Ureter (tissue), 1 donor: ENCODE measurements around the gene CEND1. TPM values are rescaled to one million over a fixed set of nuclear protein-coding genes. Genes with fewer than 3 reads are reported as not detected.

Experiments used
- DNase-seq: peaks from one replicate; pipeline ENCODE4 v3.0.0-alpha.2; 2020; ENCODE audit warnings: low spot score
- total RNA-seq: library from RNA; stranded (reverse); gene quantifications from one replicate; pipeline ENCODE4 v1.2.4, GENCODE V29; 2023
- donor health status: DM: yes; HTN: yes; CAD: no.

Gene CEND1
- total RNA-seq, 1 donor from 2014 or later, result 0.23 TPM

DNA sequence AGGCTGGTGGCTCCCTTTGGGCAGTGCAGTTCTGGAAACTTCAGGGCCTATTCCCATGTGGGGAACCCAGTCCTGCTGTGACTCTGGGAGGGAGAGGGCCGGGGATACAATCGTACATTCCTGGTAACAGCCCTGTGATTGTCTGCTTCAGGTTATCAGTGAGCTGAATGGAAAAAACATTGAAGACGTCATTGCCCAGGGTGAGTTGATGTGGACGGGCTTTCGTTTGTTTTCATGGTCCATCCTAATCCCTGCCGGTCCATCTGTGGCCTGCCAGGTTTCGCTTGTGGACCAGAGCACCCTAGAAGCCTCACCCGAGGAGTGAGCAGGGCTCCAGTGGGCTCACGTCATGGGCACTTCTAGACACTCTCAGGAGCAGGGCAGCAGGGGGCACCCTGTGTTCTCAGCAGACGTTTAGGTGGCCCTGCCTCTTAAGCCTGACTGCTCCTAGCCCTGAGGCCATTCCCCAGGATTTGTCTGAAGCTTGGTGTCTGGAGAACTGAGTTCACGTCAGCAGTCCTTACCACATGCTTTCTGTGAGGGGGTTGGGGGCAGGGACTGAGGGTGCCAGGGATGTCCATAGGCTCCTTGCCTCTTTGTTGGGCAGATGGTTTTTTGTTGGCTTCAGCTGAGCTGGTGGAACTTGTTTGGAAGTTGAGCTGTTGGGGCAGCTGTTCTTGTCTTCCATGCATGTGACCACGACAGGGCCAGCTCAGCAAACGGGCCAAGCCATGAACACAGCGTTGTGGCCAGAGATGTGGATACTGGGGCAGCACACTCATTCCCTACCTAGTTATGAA, 21.8 kb upstream of the CEND1 start:
- DNase-seq, result no peak

DNA sequence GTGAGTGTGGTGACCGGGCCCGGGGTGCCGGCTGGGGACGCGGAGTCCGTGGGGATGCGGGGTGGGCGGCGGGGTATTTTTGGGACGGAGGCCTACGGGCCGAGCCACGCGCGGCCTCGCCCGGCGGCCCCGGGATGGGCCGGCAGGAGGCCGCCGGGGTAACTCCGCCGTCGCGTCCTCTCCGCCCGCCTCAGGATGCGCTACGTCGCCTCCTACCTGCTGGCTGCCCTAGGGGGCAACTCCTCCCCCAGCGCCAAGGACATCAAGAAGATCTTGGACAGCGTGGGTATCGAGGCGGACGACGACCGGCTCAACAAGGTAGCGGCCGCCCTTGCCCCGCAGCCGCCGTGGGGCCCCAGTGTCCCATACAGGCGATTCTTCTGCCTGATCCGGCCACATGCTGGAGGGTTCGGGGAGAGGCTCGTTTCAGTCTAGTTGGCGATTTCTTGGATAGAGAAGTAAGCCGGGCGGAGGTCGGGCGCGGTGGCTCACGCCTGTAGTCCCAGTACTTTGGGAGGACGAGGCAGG, 20.2 kb upstream of the CEND1 start:
- no peak for DNase-seq

DNA sequence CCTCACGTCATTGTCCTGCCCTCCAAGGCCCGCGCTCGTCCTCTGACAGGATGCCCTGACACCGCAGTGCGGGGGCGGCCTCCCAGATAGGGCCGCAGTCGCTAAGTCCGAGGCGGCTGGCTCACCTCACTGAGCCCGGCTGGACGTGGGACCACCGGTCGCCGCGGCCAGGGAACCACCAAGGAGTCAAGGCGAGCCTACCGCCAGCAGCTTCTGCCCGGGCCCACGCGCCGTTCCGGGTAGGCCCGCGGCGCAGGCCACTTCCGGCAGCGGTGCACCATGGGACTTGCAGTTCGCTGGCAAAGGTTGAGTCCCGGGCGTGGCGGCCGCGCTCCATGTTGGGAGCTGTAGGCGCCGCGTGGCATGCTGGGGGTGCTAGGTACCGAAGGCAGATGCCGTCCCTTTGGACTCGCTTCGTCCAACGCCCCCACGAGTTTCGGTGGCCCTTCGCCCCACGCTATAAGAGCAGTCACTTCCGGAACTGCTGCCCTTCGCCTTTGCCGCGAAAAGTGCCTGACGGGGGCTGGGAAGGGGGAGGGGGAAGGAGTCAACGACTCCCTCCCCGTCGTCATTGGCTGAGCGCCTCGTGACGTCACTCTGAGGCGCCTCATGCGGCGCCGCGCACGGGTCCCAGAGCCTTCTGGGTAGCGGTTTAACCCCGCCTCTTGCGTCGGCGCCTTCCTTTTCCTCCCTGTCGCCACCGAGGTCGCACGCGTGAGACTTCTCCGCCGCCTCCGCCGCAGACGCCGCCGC, 19.6 kb upstream of the CEND1 start, which contains the start of gene RPLP2:
Gene RPLP2 (plus strand): TSS at position 681 of the 753 bp plus-strand sequence. CDS start 268 bp downstream, outside the sequence.
- peak; percentile 98 for DNase-seq

DNA sequence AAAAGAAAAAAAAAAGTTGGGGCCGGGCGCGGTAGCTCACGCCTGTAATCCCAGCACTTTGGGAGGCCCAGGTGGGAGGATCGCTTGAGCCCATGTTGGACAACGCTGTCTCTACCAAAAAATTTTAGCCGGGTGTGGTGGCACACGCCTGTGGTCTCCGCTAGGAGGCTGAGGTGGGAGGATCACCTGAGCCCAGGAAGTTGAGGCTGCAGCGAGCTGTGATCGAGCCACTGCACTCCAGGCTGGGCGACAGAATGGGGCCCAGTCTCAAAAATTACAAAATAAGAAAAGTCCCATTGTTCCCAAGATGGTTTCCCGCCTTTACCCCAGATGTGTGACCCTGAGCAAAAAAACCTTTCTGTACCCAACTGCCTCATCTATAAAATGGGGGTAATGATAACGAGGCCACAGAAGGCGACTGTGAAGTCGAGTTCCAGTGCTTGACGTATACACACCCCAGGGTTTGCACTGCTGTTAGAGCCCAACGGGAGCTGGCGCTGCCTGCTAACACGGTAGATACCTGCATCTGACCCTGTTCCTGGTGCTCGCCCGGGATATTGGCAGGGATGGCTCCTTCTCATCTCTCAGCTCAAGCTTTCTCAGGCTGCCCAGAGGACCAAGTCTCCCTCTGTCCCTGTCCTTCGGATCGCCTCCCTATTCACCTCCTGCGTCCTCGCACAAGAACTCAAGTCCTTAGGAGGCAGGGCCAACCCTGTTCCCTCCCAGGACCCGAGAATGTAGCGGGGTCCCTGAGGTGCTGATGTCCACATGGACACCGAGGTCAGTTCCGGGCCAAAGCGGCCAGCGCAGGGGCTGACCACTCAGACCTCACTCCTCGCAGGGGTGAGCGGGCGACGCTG, 18.8 kb upstream of the CEND1 start:
- DNase-seq, result no peak

DNA sequence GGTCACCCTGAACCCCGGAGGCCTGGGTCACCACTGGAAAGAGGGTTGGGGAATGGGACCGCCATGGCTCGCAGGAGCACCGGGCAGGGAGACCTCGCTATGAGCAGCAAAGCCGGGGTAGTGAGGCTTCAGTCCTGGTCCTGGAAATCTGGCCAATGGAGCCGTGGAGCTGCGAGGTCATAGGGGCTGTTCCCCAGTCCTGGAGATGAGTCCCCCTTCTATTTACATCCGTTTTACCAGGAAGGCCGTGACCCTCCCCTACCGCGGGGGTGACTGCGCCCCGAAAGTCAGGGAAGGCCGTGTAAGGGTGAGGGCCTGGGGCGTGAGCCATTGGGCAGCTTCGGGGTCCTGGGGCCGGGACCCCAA, 14.7 kb upstream of the CEND1 start:
- no peak for DNase-seq

DNA sequence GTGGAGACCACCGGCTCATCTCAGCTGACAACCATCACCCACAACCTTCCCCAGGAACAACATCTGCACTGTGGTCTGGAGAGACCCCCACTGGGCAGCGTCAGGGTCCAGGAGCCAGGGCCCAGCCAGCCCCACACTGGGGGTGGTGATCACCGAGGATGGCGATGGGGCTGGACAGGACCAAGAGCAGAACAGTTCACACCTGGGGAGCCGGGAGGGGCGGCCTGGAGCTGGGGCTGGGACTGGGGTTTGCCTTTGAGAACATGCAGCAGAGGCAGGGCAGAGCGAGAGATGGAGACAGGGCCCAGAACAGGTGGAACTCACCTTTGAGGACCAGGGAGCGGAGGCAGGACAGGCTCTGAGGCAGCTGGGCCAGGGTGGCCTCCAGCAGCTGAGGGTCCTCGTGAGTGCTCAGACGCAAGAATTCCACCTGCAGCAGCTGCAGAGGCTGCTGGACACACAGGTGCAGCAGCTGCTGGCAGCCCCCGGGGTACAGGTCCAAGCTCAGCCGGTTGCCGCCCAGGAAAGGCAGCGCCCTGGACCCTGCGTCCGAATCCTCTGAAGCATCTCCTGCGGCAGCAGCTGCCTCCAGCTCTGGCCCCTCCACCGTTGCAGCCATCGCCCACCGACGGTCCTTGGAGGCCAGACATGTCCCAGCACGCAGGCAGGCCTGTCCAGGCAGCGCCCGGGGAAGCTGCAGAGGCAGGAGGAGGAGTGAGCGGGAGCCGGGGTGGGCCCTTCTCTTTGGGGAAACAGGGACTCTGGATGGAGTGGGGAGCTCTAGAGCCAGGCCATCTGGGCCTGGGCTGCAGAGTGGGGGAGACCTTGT, 14.1 kb upstream of the CEND1 start:
- DNase-seq, result peak; percentile 81

DNA sequence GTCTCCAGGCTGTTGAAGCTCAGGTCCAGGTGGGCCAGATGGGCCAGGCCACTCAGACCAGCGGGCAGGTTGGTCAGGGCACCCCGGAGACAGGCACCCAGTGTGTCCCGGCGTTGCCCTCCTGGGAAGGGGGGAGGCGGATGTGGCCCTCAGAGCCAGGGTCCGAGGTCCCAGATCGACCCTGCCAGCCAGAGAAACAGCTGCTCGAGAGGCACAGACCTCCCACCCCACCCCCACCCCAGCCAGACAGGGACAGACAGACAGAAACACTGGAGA, 13.5 kb upstream of the CEND1 start:
- no peak for DNase-seq

DNA sequence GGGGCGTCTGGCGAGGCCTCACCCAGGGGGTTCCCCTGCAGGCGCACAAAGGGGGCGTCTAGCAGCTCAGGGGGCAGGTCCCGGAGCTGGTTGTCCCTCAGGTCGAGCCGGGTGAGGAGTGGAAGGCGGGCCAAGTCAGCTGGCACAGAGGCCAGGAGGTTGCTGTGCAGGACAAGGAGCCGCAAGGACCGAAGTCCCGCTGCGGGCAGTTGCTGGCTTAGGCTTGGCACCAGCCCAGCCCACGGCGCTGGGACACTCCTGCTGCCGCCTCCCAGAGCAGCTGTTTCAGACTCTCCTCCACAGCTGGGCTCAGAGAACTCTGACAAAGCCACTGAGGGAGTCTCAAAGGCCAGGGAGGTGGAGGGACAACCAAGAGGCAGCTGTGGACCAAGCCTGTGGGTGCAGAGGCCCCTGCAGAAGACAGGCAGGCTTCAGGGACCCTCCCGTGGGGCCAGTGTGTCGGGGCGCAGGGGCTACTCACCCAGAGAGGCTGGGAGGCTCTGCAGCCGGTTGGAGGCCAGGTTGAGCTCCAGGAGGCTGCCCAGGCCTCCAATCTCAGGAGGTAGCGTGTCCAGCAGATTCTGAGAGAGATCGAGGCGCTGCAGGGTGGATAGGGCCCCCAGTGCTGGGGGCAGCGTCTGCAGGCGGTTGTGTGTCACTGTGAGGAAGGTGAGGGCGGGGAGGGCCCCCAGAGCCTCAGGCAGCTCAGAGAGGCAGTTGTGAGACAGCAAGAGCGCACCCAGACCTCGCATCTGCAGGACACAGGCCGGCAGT, 13.0 kb upstream of the CEND1 start:
- DNase-seq, result no peak

DNA sequence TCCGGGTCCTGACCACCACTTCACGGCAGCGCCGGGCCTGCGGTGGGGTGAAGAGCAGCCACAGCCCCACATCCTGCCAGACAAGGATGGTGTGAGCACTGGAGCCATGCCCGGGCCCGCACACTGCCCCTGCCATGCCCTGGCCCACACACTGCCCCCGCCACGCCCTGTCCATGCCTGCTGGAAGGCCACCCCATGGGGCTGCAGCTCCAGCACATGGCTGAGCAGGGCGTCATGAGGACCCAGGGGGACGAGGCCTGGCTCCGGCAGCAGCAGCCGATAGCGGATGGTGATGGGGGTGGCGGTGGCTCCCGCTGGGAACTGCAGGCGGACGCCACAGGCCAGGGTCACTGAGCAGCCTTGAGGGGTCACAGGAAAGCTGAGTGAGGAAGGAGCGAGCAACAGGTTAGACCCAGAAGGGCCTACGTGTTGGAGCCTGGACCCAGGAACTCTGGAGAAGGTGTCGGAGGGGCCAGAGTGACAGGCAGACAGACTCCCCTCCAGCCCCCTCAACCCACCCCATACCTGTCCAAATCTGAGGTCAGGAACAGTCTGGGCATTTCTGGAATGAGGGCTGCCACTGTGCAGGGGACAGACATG, 12.2 kb upstream of the CEND1 start:
- no peak for DNase-seq

DNA sequence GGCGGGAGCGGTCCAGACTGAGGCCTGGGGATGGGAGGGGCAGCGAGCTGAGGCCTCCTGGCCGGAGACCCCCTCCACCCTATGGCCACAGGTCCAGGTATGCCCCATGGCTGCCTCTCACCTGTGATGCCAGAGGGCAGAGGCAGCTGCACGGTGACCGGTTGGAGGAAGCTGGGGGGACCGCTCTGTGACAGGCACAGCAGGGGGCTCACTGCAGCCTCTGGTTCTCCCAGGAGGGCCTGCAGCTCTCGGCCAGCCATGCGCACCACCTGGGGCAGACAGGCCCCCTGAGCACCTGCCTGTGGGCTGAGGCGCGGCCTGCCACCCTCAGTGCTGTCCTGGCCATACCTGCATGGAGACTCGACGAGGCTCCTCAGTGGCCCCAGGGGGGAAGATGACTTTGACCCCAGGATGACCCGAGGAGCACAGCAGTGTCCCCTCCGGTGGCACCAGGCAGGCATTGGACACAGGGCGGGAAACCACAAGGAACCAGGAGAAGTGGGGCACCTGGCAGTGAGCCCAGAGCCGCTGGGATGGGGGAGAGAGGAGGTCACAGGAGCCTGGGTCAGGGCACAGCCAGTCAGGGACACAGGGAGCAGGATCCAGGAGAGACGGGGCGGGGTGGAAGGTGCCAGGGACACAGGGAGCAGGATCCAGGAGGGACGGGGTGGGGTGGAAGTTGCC, 11.3 kb upstream of the CEND1 start:
- no peak for DNase-seq

DNA sequence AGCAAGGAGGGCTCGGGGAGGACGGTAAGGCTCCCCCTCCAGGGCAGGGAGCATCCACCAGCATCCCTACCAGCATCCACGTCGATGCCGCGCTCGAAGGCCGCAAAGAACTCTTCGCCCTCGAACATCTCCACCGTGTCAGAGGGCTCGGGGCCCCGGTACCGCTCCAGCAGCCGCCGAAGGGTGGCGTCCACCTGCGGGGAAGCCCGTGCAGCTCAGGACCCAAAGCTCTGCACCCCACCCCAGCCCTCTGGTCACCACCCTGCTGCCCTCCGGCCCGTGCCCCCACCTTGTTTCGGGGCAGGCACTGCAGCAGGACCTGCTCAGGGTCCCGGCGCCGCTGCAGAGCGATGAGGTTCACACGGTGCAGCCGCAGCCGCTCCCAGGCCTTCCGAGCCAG, 10.6 kb upstream of the CEND1 start:
- no peak for DNase-seq

DNA sequence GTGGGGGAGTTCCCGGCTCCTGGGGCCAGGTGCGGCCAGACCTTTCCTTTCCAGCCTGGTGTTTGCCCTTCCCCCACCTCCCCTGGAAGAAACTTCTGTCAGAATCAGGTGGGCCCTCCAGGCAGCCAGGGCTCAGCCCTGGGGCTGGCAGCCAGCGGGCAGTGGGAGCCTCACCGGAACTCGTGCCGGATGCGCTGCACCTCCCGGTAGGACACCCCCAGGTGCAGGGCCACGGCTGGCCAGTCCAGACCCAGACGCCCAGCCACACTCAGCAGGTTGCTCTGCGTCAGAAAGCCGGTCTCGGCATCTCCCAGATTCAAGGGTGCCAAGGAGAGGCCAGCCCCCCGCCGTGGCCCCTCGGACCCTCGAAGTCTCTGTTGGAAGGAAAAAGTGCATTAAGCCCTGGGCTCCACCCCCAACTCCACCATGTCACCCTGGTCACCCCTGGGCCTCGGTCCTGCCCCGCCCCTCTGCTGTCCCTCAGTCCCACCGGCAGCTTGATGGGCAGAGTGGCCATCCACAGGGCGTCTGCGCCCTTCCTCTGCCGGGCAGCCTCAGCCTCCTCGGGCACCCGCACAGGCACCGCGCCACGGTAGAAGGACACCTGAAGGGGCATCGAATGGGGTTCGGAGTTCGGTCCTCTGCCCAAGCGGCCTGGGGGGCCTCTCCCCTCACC, 9.9 kb upstream of the CEND1 start:
- no peak for DNase-seq

DNA sequence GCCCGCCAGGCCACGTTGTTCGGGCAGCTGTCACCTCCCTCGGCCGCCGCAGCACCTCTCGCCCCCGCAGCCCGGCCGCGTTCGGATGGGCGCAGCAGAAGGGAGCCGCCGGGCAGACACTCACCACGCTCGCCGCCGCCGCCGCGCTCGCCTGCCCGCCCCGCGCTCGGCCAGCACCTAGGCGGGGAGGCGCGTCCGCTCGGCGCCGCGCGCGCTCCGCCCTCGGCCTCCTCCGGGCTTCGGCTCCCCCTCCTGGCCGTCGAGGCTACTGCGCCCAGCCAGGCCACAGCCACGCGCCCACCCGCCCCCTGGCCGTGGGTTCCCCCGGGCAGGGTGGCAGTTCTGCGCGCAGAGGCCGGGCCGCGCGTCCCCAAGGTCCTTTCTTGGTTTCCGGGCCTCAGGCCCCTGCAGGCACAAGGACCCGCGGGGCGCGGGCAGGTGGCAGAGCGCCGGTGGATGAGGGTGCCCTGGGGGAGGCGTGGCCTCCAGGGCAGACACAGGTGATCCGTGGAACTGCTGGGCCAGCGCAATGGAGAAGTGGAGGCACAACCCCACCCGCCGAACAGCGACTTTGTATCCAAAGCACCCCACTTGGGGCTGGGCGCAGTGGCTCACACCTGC, 8.3 kb upstream of the CEND1 start, which contains the start of gene SLC25A22:
Gene SLC25A22 (minus strand): TSS at position 189 of the 621 bp plus-strand sequence. CDS start 3,275 bp downstream, outside the sequence.
- no peak for DNase-seq

DNA sequence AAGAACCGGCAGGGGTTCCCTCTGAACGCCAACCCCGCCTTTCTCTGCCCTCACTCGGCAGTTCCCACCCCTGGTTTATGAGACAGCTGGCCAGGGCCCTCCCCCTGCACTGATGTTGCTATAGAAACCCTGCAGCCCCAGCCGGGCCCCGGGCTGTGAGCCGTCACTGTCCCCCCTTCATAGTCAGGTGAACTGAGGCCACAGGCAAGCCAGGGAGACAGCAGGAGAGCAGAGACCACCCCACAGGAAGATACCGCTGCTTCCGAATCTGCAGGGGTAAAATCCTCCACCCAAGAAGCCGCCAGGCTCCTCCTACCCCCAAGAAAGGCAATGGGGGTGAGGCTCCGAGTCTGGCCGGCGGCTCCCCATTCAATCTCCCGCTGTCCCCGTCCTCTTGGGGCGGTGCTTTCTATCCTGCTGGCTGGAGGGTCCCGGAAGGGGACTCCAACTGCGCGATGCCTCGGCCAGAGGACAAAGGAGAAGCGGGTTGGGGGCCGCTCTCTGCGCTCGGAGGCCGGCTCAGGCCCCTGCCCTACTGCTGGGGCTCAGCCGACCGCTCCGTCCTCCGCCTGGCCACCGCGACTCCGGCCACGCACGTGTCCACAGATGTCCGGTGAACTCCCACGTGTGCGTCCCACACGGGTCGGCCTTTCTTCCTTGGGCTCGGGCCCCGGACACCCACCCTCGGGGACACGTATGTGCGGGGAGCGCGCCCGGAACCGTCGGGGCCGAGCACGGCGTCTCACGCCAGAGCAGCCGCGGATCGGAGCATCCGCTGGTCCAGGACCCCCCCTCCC, 7.6 kb upstream of the CEND1 start:
- peak; percentile 76 for DNase-seq

DNA sequence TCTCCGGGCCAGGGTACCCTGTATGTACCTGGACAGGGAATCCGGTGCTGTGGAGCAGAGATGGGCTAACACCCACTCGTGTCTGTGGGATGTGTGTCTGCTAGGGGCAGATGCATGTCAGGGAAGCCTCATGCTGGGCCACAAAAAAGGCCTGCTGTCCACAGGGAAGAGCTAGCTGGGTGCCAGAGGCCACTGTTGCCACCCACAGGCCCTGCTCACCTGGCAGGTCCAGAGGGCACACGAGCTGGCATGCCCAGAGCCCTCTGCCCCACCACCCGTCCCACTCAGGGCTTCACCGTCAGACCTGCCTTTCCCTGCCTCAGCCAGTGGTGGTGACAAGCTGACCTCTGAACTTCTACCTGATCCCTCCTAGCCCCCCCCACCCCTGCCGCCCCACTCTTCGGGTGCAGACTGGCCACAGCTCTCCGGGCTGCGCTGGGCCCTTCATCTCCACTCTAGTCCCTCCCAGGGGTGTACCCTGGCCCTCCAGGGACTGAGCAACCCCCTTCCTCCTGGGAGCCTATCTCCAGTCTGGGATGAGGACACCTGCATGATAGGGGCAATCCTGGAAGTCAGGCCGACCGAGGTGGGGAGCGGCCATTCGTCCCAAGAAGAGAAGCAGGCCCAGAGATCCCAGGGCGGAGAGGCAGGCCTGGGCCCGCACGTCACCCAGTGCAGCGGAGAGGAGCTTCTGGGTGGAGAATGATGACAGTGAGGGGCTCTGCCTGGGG, 6.8 kb upstream of the CEND1 start:
- DNase-seq, result no peak

DNA sequence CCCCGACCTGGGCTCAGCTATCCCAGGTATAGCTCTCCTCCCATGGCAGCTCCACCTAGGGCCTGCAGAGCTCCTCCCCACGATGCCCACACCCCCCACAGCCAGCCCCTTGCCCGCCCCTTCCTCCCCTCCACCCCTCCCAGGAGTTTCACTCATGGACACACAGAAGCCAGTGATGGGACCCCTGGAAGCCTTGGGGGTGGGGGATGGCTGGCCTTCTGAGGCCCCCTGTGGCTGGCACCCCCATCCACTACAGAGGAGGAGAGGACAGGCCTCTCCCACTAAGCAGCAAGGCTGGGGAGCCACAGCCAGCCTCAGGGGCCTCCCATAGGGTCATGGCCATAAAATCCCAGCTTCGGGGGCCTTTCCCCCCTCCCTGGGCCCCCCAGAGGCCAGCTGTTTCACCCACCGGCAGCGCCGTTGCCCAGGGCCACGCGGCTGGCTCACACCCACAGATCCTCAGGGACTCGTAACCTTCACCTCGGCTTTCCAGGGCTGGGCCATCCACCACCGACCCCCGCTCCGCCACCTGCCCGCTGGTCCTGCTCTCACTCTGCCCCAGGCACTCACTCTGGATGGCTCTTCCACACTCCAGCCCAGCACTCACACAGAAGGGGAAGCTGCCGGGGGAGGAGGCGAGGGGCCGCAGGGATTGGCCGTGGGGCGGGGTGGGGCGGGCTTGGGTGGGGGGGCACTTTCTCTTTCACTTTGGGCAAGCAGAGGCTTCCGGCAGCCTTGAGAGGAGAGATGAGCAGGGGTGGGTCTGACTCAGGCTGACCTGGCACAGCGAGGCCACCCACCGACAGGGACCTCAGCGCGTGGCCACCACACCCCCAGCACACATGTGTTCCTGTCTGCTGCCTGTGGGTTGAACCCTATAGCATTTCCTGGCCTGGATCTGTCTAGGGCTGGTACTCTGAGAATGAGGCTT, 6.0 kb upstream of the CEND1 start:
- peak; percentile 84 for DNase-seq
